Measurements from ENCODE around the gene ANKRD29. TPM values are rescaled to one million over a fixed set of nuclear protein-coding genes. Genes with fewer than 3 reads are reported as not detected.
"Not testable (repeated sequence)": the region's sequence is repeated elsewhere in the genome, so short reads cannot be mapped to it uniquely, and the experiment has no call there.

ANKRD29 gene
- total RNA-seq, 1 donor from 2014 or later = not detected

- H3K36me3 Mint-ChIP-seq (ENCODE audit: unreplicated experiment) = peaks cover 10% of the 10 kb centered on the region
- H3K4me3 Mint-ChIP-seq (ENCODE audit: unreplicated experiment) = no peak overlapping the region
- H3K9me3 Mint-ChIP-seq (ENCODE audit: unreplicated experiment) = peaks cover 4% of the 10 kb centered on the region
- peaks cover 17% of the 10 kb centered on the region for H3K4me1 Mint-ChIP-seq (ENCODE audit: low read depth, unreplicated experiment)
- peaks cover 4% of the 10 kb centered on the region for H3K27me3 Mint-ChIP-seq (ENCODE audit: unreplicated experiment)
- no peak for DNase-seq
- TF ChIP-seq CTCF (IDR thresholded peaks at IDR 0.05; ENCODE audit: partially characterized antibody, unreplicated experiment) = no peak
- H3K27ac Mint-ChIP-seq (ENCODE audit: unreplicated experiment) = no peak overlapping the region
Measured at GRCh38 chr18:23578891-23579653, 83.6 kb downstream of the ANKRD29 start.

GRCh38 chr18:23578067-23578701, 84.5 kb downstream of the ANKRD29 start:
- Mint-ChIP-seq H3K27me3 (ENCODE audit: unreplicated experiment) (peaks cover 4% of the 10 kb centered on the region), H3K4me1 (ENCODE audit: low read depth, unreplicated experiment) (peaks cover 19% of the 10 kb centered on the region), H3K27ac (ENCODE audit: unreplicated experiment) (peak overlapping the region; percentile 80), H3K36me3 (ENCODE audit: unreplicated experiment) (peaks cover 10% of the 10 kb centered on the region), H3K4me3 (ENCODE audit: unreplicated experiment) (peak overlapping the region; percentile 25), H3K9me3 (ENCODE audit: unreplicated experiment) (peaks cover 4% of the 10 kb centered on the region)
- DNase-seq = no peak
- no peak for TF ChIP-seq CTCF (IDR thresholded peaks at IDR 0.05; ENCODE audit: partially characterized antibody, unreplicated experiment)

- not testable (repeated sequence) for H3K27me3 Mint-ChIP-seq (ENCODE audit: unreplicated experiment); DNase-seq; H3K27ac Mint-ChIP-seq (ENCODE audit: unreplicated experiment); H3K9me3 Mint-ChIP-seq (ENCODE audit: unreplicated experiment); H3K4me3 Mint-ChIP-seq (ENCODE audit: unreplicated experiment)
- H3K36me3 Mint-ChIP-seq (ENCODE audit: unreplicated experiment) = peaks cover 10% of the 10 kb centered on the region
- H3K4me1 Mint-ChIP-seq (ENCODE audit: low read depth, unreplicated experiment) = peaks cover 19% of the 10 kb centered on the region
Measured at GRCh38 chr18:23577521-23577920, 85.2 kb downstream of the ANKRD29 start.

- Mint-ChIP-seq H3K4me1 (ENCODE audit: low read depth, unreplicated experiment) (peaks cover 19% of the 10 kb centered on the region), H3K36me3 (ENCODE audit: unreplicated experiment) (peaks cover 10% of the 10 kb centered on the region), H3K9me3 (ENCODE audit: unreplicated experiment) (peaks cover 4% of the 10 kb centered on the region), H3K27ac (ENCODE audit: unreplicated experiment) (peak overlapping the region; percentile 71), H3K4me3 (ENCODE audit: unreplicated experiment) (peak overlapping the region; percentile 38), H3K27me3 (ENCODE audit: unreplicated experiment) (peaks cover 4% of the 10 kb centered on the region)
- DNase-seq = no peak
- TF ChIP-seq CTCF (IDR thresholded peaks at IDR 0.05; ENCODE audit: partially characterized antibody, unreplicated experiment) = no peak
Measured at GRCh38 chr18:23575309-23575651, 87.4 kb downstream of the ANKRD29 start.

GRCh38 chr18:23574611-23575308, 88.0 kb downstream of the ANKRD29 start:
- Mint-ChIP-seq H3K4me1 (ENCODE audit: low read depth, unreplicated experiment) (peaks cover 19% of the 10 kb centered on the region), H3K9me3 (ENCODE audit: unreplicated experiment) (peaks cover 4% of the 10 kb centered on the region), H3K27me3 (ENCODE audit: unreplicated experiment) (peaks cover 4% of the 10 kb centered on the region), H3K4me3 (ENCODE audit: unreplicated experiment) (no peak overlapping the region), H3K27ac (ENCODE audit: unreplicated experiment) (peak overlapping the region; percentile 71), H3K36me3 (ENCODE audit: unreplicated experiment) (peaks cover 10% of the 10 kb centered on the region)
- DNase-seq = no peak
- no peak for TF ChIP-seq CTCF (IDR thresholded peaks at IDR 0.05; ENCODE audit: partially characterized antibody, unreplicated experiment)
